ENCODE data around the gene PTPRG.
A peak's percentile ranks its signal among the peaks of the same experiment; 100 is the strongest.
"Not testable (repeated sequence)": the region's sequence is repeated elsewhere in the genome, so short reads cannot be mapped to it uniquely, and the experiment has no call there.

Gene PTPRG

GRCh38 chr3:61701011-61701410, 139.6 kb downstream of the PTPRG start:
- H3K4me3 ChIP-seq, result no peak overlapping the region

GRCh38 chr3:61702453-61702852, 141.1 kb downstream of the PTPRG start:
- Histone ChIP-seq H3K4me3 (no peak overlapping the region), H3K27ac (no peak overlapping the region)

More at GRCh38 chr3:61701011-61701410, 139.6 kb downstream of the PTPRG start:
- no peak overlapping the region for H3K27ac ChIP-seq

- no peak overlapping the region for H3K27ac ChIP-seq
- H3K4me3 ChIP-seq, result no peak overlapping the region
Measured at GRCh38 chr3:61704807-61705206, 143.4 kb downstream of the PTPRG start.

DNA sequence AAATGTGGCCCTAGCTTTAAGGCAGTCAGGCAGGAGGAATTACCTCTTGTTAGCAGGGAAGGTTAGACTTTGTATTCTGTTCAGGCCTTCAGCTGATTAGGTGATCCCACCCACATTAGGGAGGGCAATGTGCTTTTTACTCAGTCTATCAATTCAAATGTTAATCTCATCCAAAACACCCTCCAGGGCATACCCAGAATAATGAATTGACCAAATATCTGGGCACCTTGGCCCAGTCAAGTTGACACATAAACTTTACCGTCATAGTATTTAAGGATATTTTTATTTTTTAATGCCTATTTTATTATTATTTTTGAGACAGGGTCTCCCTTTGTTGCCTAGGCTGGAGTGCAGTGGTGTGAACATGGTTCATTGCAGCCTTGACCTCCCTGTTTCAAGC, 146.1 kb downstream of the PTPRG start:
- H3K27ac ChIP-seq, result no peak overlapping the region
- H3K4me3 ChIP-seq, result no peak overlapping the region

DNA sequence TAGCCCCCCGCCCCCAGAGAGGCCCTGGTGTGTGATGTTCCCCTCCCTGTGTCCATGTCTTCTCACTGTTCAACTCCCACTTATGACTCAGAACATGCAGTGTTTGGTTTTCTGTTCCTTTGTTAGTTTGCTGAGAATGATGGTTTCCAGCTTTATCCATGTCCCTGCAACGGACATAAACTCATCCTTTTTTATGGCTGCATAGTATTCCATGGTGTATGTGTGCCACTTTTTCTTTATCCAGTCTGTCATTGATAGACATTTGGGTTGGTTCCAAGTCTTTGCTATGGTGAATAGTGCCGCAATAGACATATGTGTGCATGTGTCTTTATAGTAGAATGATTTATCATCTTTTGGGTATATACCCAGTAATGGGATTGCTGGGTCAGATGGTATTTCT, 149.5 kb downstream of the PTPRG start:
- not testable (repeated sequence) for H3K4me3 ChIP-seq, H3K27ac ChIP-seq

DNA sequence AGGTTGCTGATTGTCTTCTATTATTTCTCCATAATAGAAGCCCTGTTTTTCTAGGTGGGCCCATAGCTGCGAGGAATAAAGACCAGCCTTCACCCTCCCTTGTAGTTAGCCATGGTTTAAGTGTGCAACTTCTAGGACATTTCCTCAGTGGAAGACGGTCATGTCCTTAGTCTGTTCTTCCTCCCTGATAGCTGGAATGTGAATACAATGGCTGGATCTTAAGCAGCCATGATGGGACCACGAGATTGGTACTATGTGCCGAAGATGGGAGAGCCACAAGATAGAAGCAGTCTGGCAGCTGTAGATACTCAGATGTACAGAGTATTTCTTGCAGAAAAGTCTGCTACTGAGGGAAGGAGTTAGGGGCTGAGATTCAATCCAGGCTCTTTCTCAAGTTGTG, 152.9 kb downstream of the PTPRG start:
- Histone ChIP-seq H3K4me3 (no peak overlapping the region), H3K27ac (no peak overlapping the region)

- Histone ChIP-seq H3K27ac (no peak overlapping the region), H3K4me3 (no peak overlapping the region)
Measured at GRCh38 chr3:61715886-61716527, 154.6 kb downstream of the PTPRG start.

DNA sequence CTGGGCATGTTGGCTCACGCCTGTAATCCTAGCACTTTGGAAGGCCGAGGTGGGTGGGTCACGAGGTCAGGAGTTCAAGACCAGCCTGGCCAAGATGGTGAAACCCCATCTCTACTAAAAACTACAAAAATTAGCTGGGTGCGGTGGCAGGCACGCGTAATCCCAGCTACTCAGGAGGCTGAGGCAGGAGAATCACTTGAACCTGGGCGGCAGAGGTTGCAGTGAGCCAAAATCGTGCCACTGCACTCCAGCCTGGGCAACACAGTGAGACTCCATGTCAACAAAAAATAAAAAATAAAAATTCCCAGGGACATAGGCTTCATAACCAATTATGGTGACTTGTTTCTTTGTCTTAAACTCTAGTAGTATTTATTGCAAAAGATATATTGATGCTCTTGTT, 155.3 kb downstream of the PTPRG start:
- H3K27ac ChIP-seq, H3K4me3 ChIP-seq: not testable (repeated sequence)

DNA sequence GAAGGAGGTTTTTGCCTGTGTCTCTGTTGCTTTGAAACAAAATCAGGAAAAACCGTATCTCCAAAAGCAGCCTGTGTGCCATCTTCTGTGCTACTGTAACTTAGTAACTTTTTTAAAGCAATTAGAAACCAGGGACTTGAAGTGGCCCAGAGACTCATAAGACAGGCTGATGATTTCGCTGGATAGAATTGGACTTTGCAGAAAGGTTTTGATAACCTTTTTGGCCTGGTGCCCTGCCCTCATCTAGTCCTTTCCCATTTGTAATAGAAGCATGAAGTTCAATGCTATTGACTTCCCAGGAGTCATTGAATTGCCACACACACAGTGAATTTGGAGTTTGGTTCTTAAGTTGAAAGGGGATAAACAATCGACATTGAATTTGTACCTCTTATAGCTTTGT, 157.2 kb downstream of the PTPRG start:
- H3K4me3 ChIP-seq, result no peak overlapping the region
- H3K27ac ChIP-seq, result no peak overlapping the region

- H3K27ac ChIP-seq, result no peak overlapping the region
- no peak overlapping the region for H3K4me3 ChIP-seq
Measured at GRCh38 chr3:61719278-61719977, 158.1 kb downstream of the PTPRG start.

GRCh38 chr3:61723038-61723437, 161.7 kb downstream of the PTPRG start:
- no peak overlapping the region for H3K27ac ChIP-seq
- H3K4me3 ChIP-seq, result no peak overlapping the region

- H3K27ac ChIP-seq, result no peak overlapping the region
- H3K4me3 ChIP-seq, result no peak overlapping the region
Measured at GRCh38 chr3:61724183-61724582, 162.8 kb downstream of the PTPRG start.

- Histone ChIP-seq H3K4me3 (no peak overlapping the region), H3K27ac (no peak overlapping the region)
Measured at GRCh38 chr3:61724801-61725200, 163.4 kb downstream of the PTPRG start.

GRCh38 chr3:61725851-61726333, 164.5 kb downstream of the PTPRG start:
- H3K4me3 ChIP-seq, result no peak overlapping the region
- no peak overlapping the region for H3K27ac ChIP-seq

- H3K4me3 ChIP-seq, result no peak overlapping the region
- no peak overlapping the region for H3K27ac ChIP-seq
Measured at GRCh38 chr3:61727435-61727834, 166.1 kb downstream of the PTPRG start.

GRCh38 chr3:61729038-61729634, 167.8 kb downstream of the PTPRG start:
- H3K4me3 ChIP-seq, result no peak overlapping the region
- H3K27ac ChIP-seq, result no peak overlapping the region

GRCh38 chr3:61730056-61730455, 168.7 kb downstream of the PTPRG start:
- H3K4me3 ChIP-seq, result no peak overlapping the region
- H3K27ac ChIP-seq, result peak overlapping the region in 2 of 21 experiments; percentile 20 to 25

DNA sequence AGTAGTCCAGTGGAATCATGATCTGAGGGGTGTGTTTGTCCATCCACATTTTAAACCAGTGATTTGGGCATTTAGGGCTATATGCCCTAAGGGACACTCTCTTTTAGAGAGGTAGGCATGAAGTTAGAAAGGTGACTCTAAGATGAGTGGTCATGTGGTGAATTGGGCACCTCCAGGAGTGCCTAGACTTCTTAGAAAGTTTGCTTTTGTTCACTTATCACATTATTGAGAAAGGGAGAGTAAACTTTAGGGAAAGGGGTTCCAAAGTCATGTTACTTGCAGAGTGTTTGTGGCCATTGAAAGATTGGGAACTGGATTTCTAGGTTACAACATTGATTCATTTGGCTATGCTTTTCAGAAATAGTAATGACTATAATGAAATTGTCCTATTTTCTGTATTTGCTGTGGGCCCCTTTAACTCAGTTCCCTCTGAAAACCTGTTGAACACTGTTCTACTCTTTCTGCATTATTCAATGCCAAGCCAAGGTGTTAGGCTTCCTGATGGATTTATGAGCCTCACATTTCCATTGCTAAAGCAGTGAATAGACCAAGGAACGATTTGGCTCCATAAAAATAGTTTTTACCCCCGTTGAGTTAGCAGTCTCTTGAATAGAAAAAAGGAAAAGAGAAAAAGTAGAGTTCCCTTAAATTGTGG, 169.3 kb downstream of the PTPRG start:
- peak overlapping the region in 1 of 21 experiments; percentile 20 for H3K27ac ChIP-seq

DNA sequence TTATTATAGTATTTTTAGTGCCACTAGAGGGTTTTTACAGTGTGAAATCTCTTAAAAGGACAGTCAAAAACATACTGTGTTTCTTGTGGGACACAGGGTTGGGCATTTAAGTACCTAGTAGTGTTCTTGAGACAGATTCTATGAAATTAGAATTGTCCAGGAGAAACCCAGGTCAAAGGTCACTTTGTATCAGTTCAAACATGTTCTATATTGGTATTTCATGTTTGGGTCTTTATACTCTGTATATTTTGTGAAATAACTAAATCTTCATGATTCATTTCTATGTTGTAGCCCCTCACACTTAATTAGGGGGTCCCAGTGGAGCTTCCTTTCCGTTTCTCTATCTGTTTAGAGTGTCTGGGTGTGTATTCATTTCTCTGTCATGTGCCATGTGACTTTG, 171.6 kb downstream of the PTPRG start:
- H3K4me3 ChIP-seq, result no peak overlapping the region
- no peak overlapping the region for H3K27ac ChIP-seq

More for the DNA sequence above, 169.3 kb downstream of the PTPRG start:
- H3K4me3 ChIP-seq, result no peak overlapping the region

DNA sequence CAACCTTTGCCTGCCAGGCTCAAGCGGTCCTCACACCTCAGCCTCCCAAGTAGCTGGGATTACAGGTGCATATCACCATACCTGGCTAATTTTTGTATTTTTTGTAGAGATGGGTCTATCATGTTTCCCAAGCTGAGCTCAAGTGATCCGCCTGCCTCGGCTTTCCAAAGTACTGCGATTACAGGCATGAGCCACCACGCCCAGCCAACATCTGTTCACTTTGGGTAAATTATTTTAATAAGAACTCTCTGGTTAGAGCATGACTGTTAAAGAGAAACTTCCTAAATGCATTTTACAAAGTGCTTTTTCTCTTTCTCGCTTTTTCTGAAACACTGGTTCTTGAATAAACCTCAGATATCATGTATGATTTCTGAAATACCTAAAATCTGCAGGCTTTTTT, 172.5 kb downstream of the PTPRG start:
- no peak overlapping the region for H3K27ac ChIP-seq

More for the DNA sequence above, 172.5 kb downstream of the PTPRG start:
- no peak overlapping the region for H3K4me3 ChIP-seq
